ENCODE data around the gene ADD1. TPM values are rescaled to one million over a fixed set of nuclear protein-coding genes. Genes with fewer than 3 reads are reported as not detected.

The ADD1 gene
- total and polyA plus RNA-seq, 4 donors: 127 to 400 (median 268) TPM

DNA sequence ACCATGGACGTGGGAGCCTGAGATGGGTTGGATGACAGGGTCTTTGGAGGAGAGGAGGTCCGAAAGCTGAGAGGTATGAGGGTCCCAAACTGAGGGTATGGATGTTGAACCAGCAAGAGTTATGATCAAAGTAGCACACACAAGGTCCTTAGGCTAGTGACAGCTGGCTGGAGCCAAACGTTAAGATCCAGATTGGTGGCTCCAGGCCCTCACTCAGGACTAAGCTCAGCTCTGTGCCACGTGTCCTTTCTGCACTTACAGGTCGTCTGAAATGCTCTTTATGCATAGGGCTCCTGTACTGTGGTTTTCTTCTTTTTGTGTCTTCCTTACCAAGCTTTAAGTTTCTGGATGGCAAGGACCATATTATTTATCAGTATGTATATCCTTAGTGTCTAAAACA lies 35.4 kb downstream of the ADD1 start:
- Histone ChIP-seq H3K9ac (ENCODE audit: insufficient read depth in 1 of 2, low read length in 2 of 2) (no peak overlapping the region), H3K27ac (ENCODE audit: low read depth in 1 of 2, low read length in 1 of 2) (no peak overlapping the region), H3K4me3 (no peak overlapping the region), H3K36me3 (ENCODE audit: control insufficient read depth in 4 of 4, insufficient read depth in 4 of 4, low read length in 4 of 4) (peaks cover 15 to 31% (median 21%) of the 10 kb centered on the region in 4 donors), H3K4me1 (ENCODE audit: control insufficient read depth in 5 of 5, insufficient read depth in 5 of 5, low read length in 5 of 5) (peaks cover 0 to 8% (median 2%) of the 10 kb centered on the region in 5 donors), H3K27me3 (ENCODE audit: control insufficient read depth in 3 of 3, insufficient read depth in 3 of 3, low read length in 2 of 3) (no peaks in the 10 kb centered on the region), H3K9me3 (ENCODE audit: control insufficient read depth in 4 of 4, insufficient read depth in 3 of 4, low read length in 3 of 4) (no peaks in the 10 kb centered on the region)
- TF ChIP-seq CTCF (IDR thresholded peaks at IDR 0.05; ENCODE audit: control extremely low read depth, extremely low read depth): no peak
- WGBS, 2 donors: 81 to 84% methylated on average over 5 of the region's 5 CpGs
- ATAC-seq (ENCODE audit: insufficient read depth, low FRiP score) (no peak), DNase-seq (no peak)

GRCh38 chr4:2881431-2881830 lies 37.8 kb downstream of the ADD1 start:
- Histone ChIP-seq H3K27me3 (ENCODE audit: control insufficient read depth in 3 of 3, insufficient read depth in 3 of 3, low read length in 2 of 3) (no peaks in the 10 kb centered on the region), H3K9ac (ENCODE audit: insufficient read depth in 1 of 2, low read length in 2 of 2) (no peak overlapping the region), H3K4me1 (ENCODE audit: control insufficient read depth in 5 of 5, insufficient read depth in 5 of 5, low read length in 5 of 5) (peaks cover 0 to 5% (median 3%) of the 10 kb centered on the region in 5 donors), H3K9me3 (ENCODE audit: control insufficient read depth in 4 of 4, insufficient read depth in 3 of 4, low read length in 3 of 4) (no peaks in the 10 kb centered on the region), H3K4me3 (no peak overlapping the region), H3K27ac (ENCODE audit: low read depth in 1 of 2, low read length in 1 of 2) (no peak overlapping the region), H3K36me3 (ENCODE audit: control insufficient read depth in 4 of 4, insufficient read depth in 4 of 4, low read length in 4 of 4) (peaks cover 24 to 47% (median 31%) of the 10 kb centered on the region in 4 donors)
- DNase-seq (no peak), ATAC-seq (ENCODE audit: insufficient read depth, low FRiP score) (no peak)
- WGBS, 2 donors: 77 to 90% methylated on average over 3 of the region's 3 CpGs
- no peak for TF ChIP-seq CTCF (IDR thresholded peaks at IDR 0.05; ENCODE audit: control extremely low read depth, extremely low read depth)

- no peaks in the 10 kb centered on the region for H3K9me3 ChIP-seq (ENCODE audit: control insufficient read depth in 4 of 4, insufficient read depth in 3 of 4, low read length in 3 of 4)
- peaks cover 0 to 8% (median 3%) of the 10 kb centered on the region in 5 donors for H3K4me1 ChIP-seq (ENCODE audit: control insufficient read depth in 5 of 5, insufficient read depth in 5 of 5, low read length in 5 of 5)
- no peak for TF ChIP-seq CTCF (IDR thresholded peaks at IDR 0.05; ENCODE audit: control extremely low read depth, extremely low read depth)
- H3K4me3 ChIP-seq: no peak overlapping the region
- ATAC-seq (ENCODE audit: insufficient read depth, low FRiP score) (no peak), DNase-seq (no peak)
- peaks cover 28 to 47% (median 30%) of the 10 kb centered on the region in 4 donors for H3K36me3 ChIP-seq (ENCODE audit: control insufficient read depth in 4 of 4, insufficient read depth in 4 of 4, low read length in 4 of 4)
- no peak overlapping the region for H3K9ac ChIP-seq (ENCODE audit: insufficient read depth in 1 of 2, low read length in 2 of 2)
- no peaks in the 10 kb centered on the region for H3K27me3 ChIP-seq (ENCODE audit: control insufficient read depth in 3 of 3, insufficient read depth in 3 of 3, low read length in 2 of 3)
- WGBS, 2 donors: 95 to 100% methylated on average over 1 of the region's 1 CpG
- H3K27ac ChIP-seq (ENCODE audit: low read depth in 1 of 2, low read length in 1 of 2): no peak overlapping the region
These were observed 38.7 kb downstream of the ADD1 start for GRCh38 chr4:2882341-2882740.

- peaks cover 0 to 9% (median 0%) of the 10 kb centered on the region in 5 donors for H3K4me1 ChIP-seq (ENCODE audit: control insufficient read depth in 5 of 5, insufficient read depth in 5 of 5, low read length in 5 of 5)
- peaks cover 18 to 29% (median 24%) of the 10 kb centered on the region in 4 donors for H3K36me3 ChIP-seq (ENCODE audit: control insufficient read depth in 4 of 4, insufficient read depth in 4 of 4, low read length in 4 of 4)
- DNase-seq (no peak), ATAC-seq (ENCODE audit: insufficient read depth, low FRiP score) (no peak)
- no peak overlapping the region for H3K4me3 ChIP-seq
- TF ChIP-seq CTCF (IDR thresholded peaks at IDR 0.05; ENCODE audit: control extremely low read depth, extremely low read depth): no peak
- H3K9ac ChIP-seq (ENCODE audit: insufficient read depth in 1 of 2, low read length in 2 of 2): no peak overlapping the region
- 95% methylated on average over 9 of the region's 9 CpGs for WGBS, 2 donors
- H3K9me3 ChIP-seq (ENCODE audit: control insufficient read depth in 4 of 4, insufficient read depth in 3 of 4, low read length in 3 of 4): no peaks in the 10 kb centered on the region
- H3K27ac ChIP-seq (ENCODE audit: low read depth in 1 of 2, low read length in 1 of 2): no peak overlapping the region
- H3K27me3 ChIP-seq (ENCODE audit: control insufficient read depth in 3 of 3, insufficient read depth in 3 of 3, low read length in 2 of 3): no peaks in the 10 kb centered on the region
These were observed 42.5 kb downstream of the ADD1 start for GRCh38 chr4:2886161-2886560.
